ENCODE data around the gene KLRF1. TPM values are rescaled to one million over a fixed set of nuclear protein-coding genes. Genes with fewer than 3 reads are reported as not detected.

KLRF1 gene
- total RNA-seq, 1 experiment from 2014 or later: not detected

DNA sequence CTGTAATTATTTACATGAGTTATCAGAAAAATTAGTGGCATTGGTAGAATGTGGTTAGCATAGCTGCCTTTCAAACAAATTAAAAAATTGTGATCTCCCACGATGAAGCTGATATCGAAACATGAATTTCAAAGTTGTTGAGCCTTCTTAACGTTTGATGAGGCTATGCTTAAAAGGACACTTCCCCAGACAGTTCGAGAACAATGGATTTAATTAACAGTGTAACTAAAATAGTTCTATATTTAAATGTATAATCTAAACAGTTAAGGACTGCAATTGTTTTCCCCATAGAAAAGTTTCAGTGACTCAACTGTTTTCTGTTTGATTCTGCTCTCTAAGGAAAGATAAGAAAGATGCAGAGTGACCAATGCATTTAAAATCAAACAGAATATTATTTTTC lies 40.2 kb downstream of the KLRF1 start:
- Histone ChIP-seq H3K14ac (ENCODE audit: insufficient read depth, low read length) (no peak overlapping the region), H3K4me2 (ENCODE audit: insufficient read depth, insufficient read length, low read length) (no peak overlapping the region), H3K79me1 (ENCODE audit: insufficient read depth, low read depth, low read length, poor library complexity, severe bottlenecking) (no peaks in the 10 kb centered on the region), H3K9ac (ENCODE audit: extremely low read depth, insufficient read length, low read length) (no peak overlapping the region), H3K4me1 (ENCODE audit: insufficient read depth, low read length) (no peaks in the 10 kb centered on the region; the same call in 1 of the 2 replicates), H4K5ac (ENCODE audit: insufficient read length, low read depth, low read length) (no peak overlapping the region), H3K79me2 (ENCODE audit: insufficient read depth, low read length) (no peaks in the 10 kb centered on the region), H3K4ac (ENCODE audit: low read depth, low read length) (no peak overlapping the region), H3K27me3 (ENCODE audit: insufficient read depth, low read length) (no peaks in the 10 kb centered on the region), H2BK15ac (ENCODE audit: low read depth, low read length) (no peak overlapping the region), H2BK12ac (ENCODE audit: insufficient read length, low read depth, low read length) (no peak overlapping the region), H2BK5ac (ENCODE audit: insufficient read length, low read length) (no peak overlapping the region), H2BK120ac (ENCODE audit: low read depth, low read length, poor library complexity, severe bottlenecking) (no peak overlapping the region), H3K23ac (ENCODE audit: insufficient read length, low read depth, low read length) (no peak overlapping the region), H3K18ac (ENCODE audit: insufficient read length, low read depth, low read length) (no peak overlapping the region), H4K8ac (replicated peaks; ENCODE audit: insufficient read length, low read depth, low read length) (no peak overlapping the region), H3K56ac (ENCODE audit: insufficient read length, low read depth, low read length) (no peak overlapping the region), H3K23me2 (ENCODE audit: insufficient read length, low read depth, low read length, poor library complexity, severe bottlenecking) (no peaks in the 10 kb centered on the region), H2BK20ac (ENCODE audit: low read depth, low read length, poor library complexity, severe bottlenecking) (no peak overlapping the region), H4K91ac (ENCODE audit: insufficient read length, low read depth, low read length) (no peak overlapping the region), H3K27ac (ENCODE audit: insufficient read length, low read depth, low read length) (no peak overlapping the region), H2AK5ac (ENCODE audit: insufficient read length, low read length) (no peak overlapping the region), H2AFZ (ENCODE audit: low read length) (no peak overlapping the region), H4K20me1 (ENCODE audit: control insufficient read depth, insufficient read depth, insufficient read length) (no peaks in the 10 kb centered on the region), H3K9me3 (ENCODE audit: control insufficient read depth, low read depth, low read length) (no peaks in the 10 kb centered on the region), H3T11ph (ENCODE audit: low read length) (no peak overlapping the region)
- no peak overlapping the region for H3K4me3 Mint-ChIP-seq
- H3K9me3 Mint-ChIP-seq: no peaks in the 10 kb centered on the region
- H3K27me3 Mint-ChIP-seq (ENCODE audit: low read depth): no peaks in the 10 kb centered on the region
- no peaks in the 10 kb centered on the region for H3K36me3 Mint-ChIP-seq (ENCODE audit: insufficient read depth in 1 of 3, low read depth in 3 of 3)
- DNase-seq: no peak
- H3K27ac Mint-ChIP-seq: no peak overlapping the region
- peaks cover 20 to 23% of the 10 kb centered on the region in 2 experiments for H3K4me1 Mint-ChIP-seq
- WGBS (ENCODE audit: extremely low coverage, insufficient read length, low lambda C conversion rate): no CpG with 5 or more reads among the region's 4 CpGs
- TF ChIP-seq, protein P1, sequence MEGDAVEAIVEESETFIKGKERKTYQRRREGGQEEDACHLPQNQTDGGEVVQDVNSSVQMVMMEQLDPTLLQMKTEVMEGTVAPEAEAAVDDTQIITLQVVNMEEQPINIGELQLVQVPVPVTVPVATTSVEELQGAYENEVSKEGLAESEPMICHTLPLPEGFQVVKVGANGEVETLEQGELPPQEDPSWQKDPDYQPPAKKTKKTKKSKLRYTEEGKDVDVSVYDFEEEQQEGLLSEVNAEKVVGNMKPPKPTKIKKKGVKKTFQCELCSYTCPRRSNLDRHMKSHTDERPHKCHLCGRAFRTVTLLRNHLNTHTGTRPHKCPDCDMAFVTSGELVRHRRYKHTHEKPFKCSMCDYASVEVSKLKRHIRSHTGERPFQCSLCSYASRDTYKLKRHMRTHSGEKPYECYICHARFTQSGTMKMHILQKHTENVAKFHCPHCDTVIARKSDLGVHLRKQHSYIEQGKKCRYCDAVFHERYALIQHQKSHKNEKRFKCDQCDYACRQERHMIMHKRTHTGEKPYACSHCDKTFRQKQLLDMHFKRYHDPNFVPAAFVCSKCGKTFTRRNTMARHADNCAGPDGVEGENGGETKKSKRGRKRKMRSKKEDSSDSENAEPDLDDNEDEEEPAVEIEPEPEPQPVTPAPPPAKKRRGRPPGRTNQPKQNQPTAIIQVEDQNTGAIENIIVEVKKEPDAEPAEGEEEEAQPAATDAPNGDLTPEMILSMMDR (conservative IDR thresholded peaks at IDR 0.05): no peak
